H1 (cell line): ENCODE data around the gene MXI1. TPM values are rescaled to one million over a fixed set of nuclear protein-coding genes. Genes with fewer than 3 reads are reported as not detected.

Experiments
- CTCF ChIA-PET: fragments of 300-600 bp; sonication (Branson Sonifier 250); formaldehyde crosslinking; loops from one replicate; lab custom pipeline; 2021; ENCODE audit not compliant: partially characterized antibody; lab: Charles Lee
- POLR2A ChIA-PET: fragments of 300-600 bp; sonication (Branson Sonifier 250); formaldehyde crosslinking; loops from one replicate; lab custom pipeline; 2021; ENCODE audit warnings: inconsistent platforms; ENCODE audit not compliant: partially characterized antibody; lab: Charles Lee
- DNase-seq, 2 experiments: peaks; one replicate each; pipeline versions ENCODE4 v3.0.0 to v3.0.0-alpha.2; 2010 to 2022; ENCODE audit warnings: low spot score in 2 of 2, low read depth in 1 of 2, mixed read lengths in 1 of 2
- FAIRE-seq: peaks from 2 replicates; lab custom pipeline; 2011; peaks lifted over from hg19 to GRCh38; lab: Jason Lieb, UNC
- H2AFZ ChIP-seq: 2 replicates; pipeline ENCODE4 v1.8.1; 2012; ENCODE audit warnings: low read length, inconsistent platforms
- H2AK5ac ChIP-seq: 2 replicates; pipeline ENCODE4 v1.6.1; 2013; ENCODE audit warnings: low read depth, low read length
- H2BK120ac ChIP-seq: replicated peaks from 2 replicates; pipeline ENCODE3; 2013; ENCODE audit warnings: low read depth, low read length, inconsistent platforms
- H2BK12ac ChIP-seq: 2 replicates; pipeline ENCODE4 v1.6.1; 2013; ENCODE audit warnings: low read depth, low read length
- H2BK15ac ChIP-seq: 2 replicates; pipeline ENCODE4 v1.6.1; 2013; ENCODE audit warnings: low read length
- H2BK20ac ChIP-seq: 2 replicates; pipeline ENCODE4 v1.6.1; 2013; ENCODE audit warnings: low read length
- H2BK5ac ChIP-seq: 2 replicates; pipeline ENCODE4 v1.6.1; 2013; ENCODE audit warnings: low read depth, low read length
- H3K14ac ChIP-seq: 2 replicates; pipeline ENCODE4 v1.6.1; 2013; ENCODE audit warnings: inconsistent platforms; ENCODE audit not compliant: insufficient read length
- H3K18ac ChIP-seq: 2 replicates; pipeline ENCODE4 v1.6.1; 2013; ENCODE audit warnings: low read length; ENCODE audit errors: extremely low read depth
- H3K23ac ChIP-seq: 2 replicates; pipeline ENCODE4 v1.6.1; 2013; ENCODE audit warnings: inconsistent platforms; ENCODE audit not compliant: insufficient read length
- H3K23me2 ChIP-seq: 2 replicates; pipeline ENCODE4 v1.6.1; 2013; ENCODE audit warnings: low read depth, low read length
- H3K27ac ChIP-seq: 2 replicates; pipeline ENCODE4 v1.6.1; 2011; ENCODE audit warnings: low read depth, low read length, inconsistent platforms
- H3K27me3 ChIP-seq, 4 experiments: replicated peaks in 1 of 4; 1 replicate in 1 of 4; 2 replicates in 3 of 4; pipeline versions ENCODE4 v1.6.1 to v1.8.1; 2011 to 2013; ENCODE audit warnings: low read length in 3 of 4, mild to moderate bottlenecking in 3 of 4, inconsistent platforms in 2 of 4, mixed read lengths in 2 of 4, moderate library complexity in 1 of 4; ENCODE audit not compliant: control insufficient read depth in 3 of 4, insufficient read depth in 3 of 4; ENCODE audit errors: extremely low read depth in 1 of 4
- H3K36me3 ChIP-seq, 4 experiments: 2 replicates each; pipeline versions ENCODE4 v1.6.1 to v1.8.1; 2011 to 2013; ENCODE audit warnings: mild to moderate bottlenecking in 4 of 4, low read length in 3 of 4, moderate library complexity in 2 of 4, control low read depth in 1 of 4, inconsistent platforms in 1 of 4; ENCODE audit not compliant: insufficient read depth in 4 of 4, control insufficient read depth in 2 of 4
- H3K4ac ChIP-seq: replicated peaks from 2 replicates; pipeline ENCODE3; 2013; ENCODE audit warnings: low read length, low read depth, mixed read lengths, inconsistent platforms; ENCODE audit not compliant: insufficient read length
- H3K4me1 ChIP-seq, 4 experiments: replicated peaks in 1 of 4; 1 replicate in 1 of 4; 2 replicates in 3 of 4; pipeline versions ENCODE4 v1.6.1 to v1.8.1; 2011 to 2013; ENCODE audit warnings: low read length in 3 of 4, inconsistent platforms in 2 of 4, mixed read lengths in 1 of 4; ENCODE audit not compliant: insufficient read depth in 4 of 4, control insufficient read depth in 3 of 4
- H3K4me2 ChIP-seq, 2 experiments: 2 replicates each; pipeline versions ENCODE4 v1.6.1 to v1.8.1; 2011 to 2013; ENCODE audit warnings: low read depth in 2 of 2, low read length in 2 of 2, control low read depth in 1 of 2, inconsistent platforms in 1 of 2, mild to moderate bottlenecking in 1 of 2; ENCODE audit not compliant: insufficient read depth in 1 of 2
- H3K4me3 ChIP-seq, 4 experiments: fragments of 200-600, 300-600 bp in 1 of 4; sonication (generic), shearing (Covaris generic), sonication (Bioruptor Twin) in 1 of 4; 2 replicates each; pipeline versions ENCODE4 v1.5.1 to v1.8.1; 2011 to 2016; ENCODE audit warnings: low read length in 4 of 4, low read depth in 3 of 4, control low read depth in 2 of 4, inconsistent platforms in 2 of 4, mild to moderate bottlenecking in 2 of 4, mixed read lengths in 1 of 4, moderate library complexity in 1 of 4; ENCODE audit not compliant: insufficient read depth in 2 of 4; ENCODE audit errors: extremely low read depth in 1 of 4
- H3K56ac ChIP-seq: replicated peaks from 2 replicates; pipeline ENCODE3; 2013; ENCODE audit warnings: low read depth, mild to moderate bottlenecking, mixed read lengths, low read length, inconsistent platforms; ENCODE audit not compliant: insufficient read length
- H3K79me1 ChIP-seq: 2 replicates; pipeline ENCODE4 v1.6.1; 2013; ENCODE audit warnings: low read depth, low read length, control low read depth
- H3K79me2 ChIP-seq, 2 experiments: 2 replicates each; pipeline versions ENCODE4 v1.6.1 to v1.8.1; 2012 to 2013; ENCODE audit warnings: low read length in 2 of 2, mild to moderate bottlenecking in 2 of 2, inconsistent platforms in 1 of 2; ENCODE audit not compliant: insufficient read depth in 2 of 2, control insufficient read depth in 1 of 2
- H3K9ac ChIP-seq, 4 experiments: replicated peaks in 1 of 4; 1 replicate in 1 of 4; 2 replicates in 3 of 4; pipeline versions ENCODE4 v1.6.1 to v1.8.1; 2011 to 2013; ENCODE audit warnings: low read depth in 3 of 4, low read length in 3 of 4, control low read depth in 2 of 4, mild to moderate bottlenecking in 2 of 4, moderate library complexity in 2 of 4, inconsistent platforms in 1 of 4; ENCODE audit errors: extremely low read depth in 1 of 4
- H3K9me3 ChIP-seq, 2 experiments: 2 replicates each; pipeline versions ENCODE4 v1.6.1 to v1.8.1; 2012 to 2013; ENCODE audit warnings: mild to moderate bottlenecking in 2 of 2, moderate library complexity in 2 of 2, control low read depth in 1 of 2, inconsistent platforms in 1 of 2, low read depth in 1 of 2, low read length in 1 of 2, mixed read lengths in 1 of 2; ENCODE audit not compliant: insufficient read depth in 2 of 2
- H4K20me1 ChIP-seq, 2 experiments: replicated peaks in 1 of 2; 2 replicates each; pipeline versions ENCODE3 to v1.8.1; 2011 to 2013; ENCODE audit warnings: inconsistent platforms in 2 of 2, low read length in 2 of 2, mild to moderate bottlenecking in 1 of 2; ENCODE audit not compliant: insufficient read depth in 2 of 2, control insufficient read depth in 1 of 2
- H4K5ac ChIP-seq: 2 replicates; pipeline ENCODE4 v1.6.1; 2013; ENCODE audit warnings: low read length, low read depth, mixed read lengths, inconsistent platforms; ENCODE audit not compliant: insufficient read length
- H4K8ac ChIP-seq: 2 replicates; pipeline ENCODE4 v1.8.0; 2013; ENCODE audit warnings: mild to moderate bottlenecking, moderate library complexity, low read length, inconsistent platforms; ENCODE audit not compliant: insufficient read depth; ENCODE audit errors: extremely low read depth
- H4K91ac ChIP-seq: replicated peaks from 2 replicates; pipeline ENCODE3; 2013; ENCODE audit warnings: low read length, mixed read lengths, inconsistent platforms; ENCODE audit not compliant: insufficient read length
- EZH2 ChIP-seq: fragments of 200-600 bp; sonication (generic); IDR thresholded peaks from 2 replicates; pipeline ENCODE4 v1.7.1; 2012; ENCODE audit warnings: low read depth, mild to moderate bottlenecking, moderate library complexity, low read length, inconsistent platforms; ENCODE audit not compliant: severe bottlenecking
- NRF1 ChIP-seq: IDR thresholded peaks from 2 replicates; pipeline ENCODE4 v1.6.1; 2011; ENCODE audit warnings: mild to moderate bottlenecking, low read depth, low read length, improper control_type of control experiment
- POLR2A ChIP-seq, 2 experiments: IDR thresholded peaks; 1 replicate in 1 of 2; 2 replicates in 1 of 2; pipeline ENCODE4 v1.6.1; 2011; ENCODE audit warnings: low read depth in 2 of 2, low read length in 2 of 2, mild to moderate bottlenecking in 2 of 2; ENCODE audit errors: control extremely low read depth in 1 of 2
- POU5F1 ChIP-seq: IDR thresholded peaks from 2 replicates; pipeline ENCODE4 v1.6.1; 2011; ENCODE audit warnings: low read depth, mild to moderate bottlenecking, low read length, moderate library complexity
- RBBP5 ChIP-seq: IDR thresholded peaks from 2 replicates; pipeline ENCODE4 v1.7.1; 2012; ENCODE audit warnings: low read depth, mild to moderate bottlenecking, inconsistent platforms, low read length, moderate library complexity, borderline replicate concordance
- SIX5 ChIP-seq: IDR thresholded peaks from 2 replicates; pipeline ENCODE4 v1.6.1; 2011; ENCODE audit warnings: mild to moderate bottlenecking, low read depth, low read length
- SP2 ChIP-seq: IDR thresholded peaks from 2 replicates; pipeline ENCODE4 v1.6.1; 2012; ENCODE audit warnings: mild to moderate bottlenecking, low read length, inconsistent platforms
- SUZ12 ChIP-seq: fragments of 200-600 bp; sonication (generic); IDR thresholded peaks from 2 replicates; pipeline ENCODE4 v1.6.1; 2012; ENCODE audit warnings: mild to moderate bottlenecking, inconsistent platforms, low read length, moderate library complexity, mixed read lengths
- TAF1 ChIP-seq: IDR thresholded peaks from 2 replicates; pipeline ENCODE4 v1.6.1; 2011; ENCODE audit warnings: mild to moderate bottlenecking, low read depth, low read length
- WGBS, 2 experiments: shearing (Covaris generic) in 1 of 2; methylation state at CpG; one replicate each; pipeline versions ENCODE4 v1.1.6 to v1.1.7; 2013 to 2015; ENCODE audit warnings: low lambda C conversion rate in 2 of 2, mixed read lengths in 2 of 2, inconsistent platforms in 1 of 2, low coverage in 1 of 2, missing lambda C conversion rate in 1 of 2; ENCODE audit not compliant: insufficient replicate concordance in 2 of 2, insufficient coverage in 1 of 2, insufficient read length in 1 of 2; ENCODE audit errors: extremely low coverage in 1 of 2, missing lambda C conversion rate in 1 of 2; 5-methylcytosine and 5-hydroxymethylcytosine counted together
- polyA plus RNA-seq, 7 experiments: library from polyadenylated mRNA; depleted of rRNA in 3 of 7; stranded (reverse) in 5 of 7; unstranded in 2 of 7; fragments of >200 nt in 5 of 7; fragments of 200-250 nt in 2 of 7; gene quantifications; 1 replicate in 5 of 7; 2 replicates in 1 of 7; 4 replicates in 1 of 7; pipeline versions ENCODE4 v1.2.1 to v1.2.3, GENCODE V29; 2011 to 2013; ENCODE audit warnings: missing spikeins in 2 of 7, mixed read lengths in 2 of 7
- total RNA-seq: library from RNA; stranded (reverse); fragmentation: NEBNext Ultra II Directional; extraction: Animal tissue kit (Norgen Biotek cat#: 25700); gene quantifications from 2 replicates; pipeline ENCODE4 v1.2.1, GENCODE V29; 2021
- TF ChIP-seq, protein P1 (sequence below): IDR thresholded peaks from 2 replicates; pipeline ENCODE4 v1.6.1; 2011; ENCODE audit warnings: low read length, improper control_type of control experiment
- TF ChIP-seq, protein P2 (sequence below): IDR thresholded peaks from 2 replicates; pipeline ENCODE4 v1.6.1; 2011; ENCODE audit warnings: low read depth, mild to moderate bottlenecking, low read length; ENCODE audit not compliant: insufficient read depth

MXI1 gene
- total and polyA plus RNA-seq, 2 of the 8 experiments (the other 6 are each of a cell fraction or from before 2014, with no cell fraction given), result 5.7 to 8.8 TPM

DNA sequence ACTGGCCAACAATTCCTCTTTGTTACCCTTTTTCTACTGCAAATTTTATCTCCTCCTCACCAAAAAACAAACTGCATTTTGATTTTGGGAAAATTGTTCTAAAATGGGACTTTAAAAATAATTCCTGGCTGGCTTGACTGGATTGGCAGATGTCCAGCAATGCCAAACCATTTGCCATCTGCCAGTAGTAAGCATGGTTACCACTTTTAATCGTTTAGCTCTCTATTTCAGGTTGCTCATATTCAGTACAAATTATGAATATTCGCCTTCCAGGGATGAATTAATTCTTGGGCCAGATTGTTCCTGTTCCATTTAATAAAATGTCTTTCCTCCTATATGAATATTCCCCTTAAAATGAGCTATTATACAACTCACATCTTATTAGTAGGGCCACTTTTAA, 61.6 kb downstream of the MXI1 start:
- Histone ChIP-seq H3K27ac (no peak overlapping the region), H3K79me2 (no peaks in the 10 kb centered on the region), H2BK12ac (no peak overlapping the region), H3K23me2 (no peaks in the 10 kb centered on the region), H3K9ac (no peak overlapping the region), H4K20me1 (peaks cover 0 to 1% of the 10 kb centered on the region in 2 experiments), H4K8ac (no peak overlapping the region), H3K4me2 (no peak overlapping the region), H3K23ac (no peak overlapping the region), H3K36me3 (no peaks in the 10 kb centered on the region), H3K9me3 (no peaks in the 10 kb centered on the region), H2AK5ac (no peak overlapping the region), H3K4me1 (no peaks in the 10 kb centered on the region), H3K56ac (no peak overlapping the region), H3K79me1 (no peaks in the 10 kb centered on the region), H3K27me3 (no peaks in the 10 kb centered on the region), H4K91ac (no peak overlapping the region), H2BK15ac (no peak overlapping the region), H3K14ac (no peak overlapping the region), H4K5ac (no peak overlapping the region), H2BK5ac (no peak overlapping the region), H2BK120ac (no peak overlapping the region), H2AFZ (no peak overlapping the region)
- WGBS, 2 experiments, result 91% methylated on average over 2 of the region's 2 CpGs; no CpG with 5 or more reads in 1 of the 2 experiments
- CTCF ChIA-PET, result interaction anchor here (0.7 to 2.4 kb wide), 4 partner anchors 8 to 79 kb away, joined by 3 to 15 read pairs (median 5); no protein-coding TSS in a partner anchor
- FAIRE-seq, result no peak
- no peak for DNase-seq
- no peak for TF ChIP-seq SP2
- TF ChIP-seq RBBP5, result no peak
- TF ChIP-seq, protein P1, sequence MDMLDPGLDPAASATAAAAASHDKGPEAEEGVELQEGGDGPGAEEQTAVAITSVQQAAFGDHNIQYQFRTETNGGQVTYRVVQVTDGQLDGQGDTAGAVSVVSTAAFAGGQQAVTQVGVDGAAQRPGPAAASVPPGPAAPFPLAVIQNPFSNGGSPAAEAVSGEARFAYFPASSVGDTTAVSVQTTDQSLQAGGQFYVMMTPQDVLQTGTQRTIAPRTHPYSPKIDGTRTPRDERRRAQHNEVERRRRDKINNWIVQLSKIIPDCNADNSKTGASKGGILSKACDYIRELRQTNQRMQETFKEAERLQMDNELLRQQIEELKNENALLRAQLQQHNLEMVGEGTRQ, result no peak
- TF ChIP-seq POLR2A (IDR thresholded peaks at IDR 0.05; ENCODE audit: control extremely low read depth in 1 of 2, low read depth in 2 of 2, low read length in 2 of 2), result no peak
- no peak for TF ChIP-seq EZH2
- TF ChIP-seq SUZ12, result no peak
- no peak for TF ChIP-seq SIX5
- no peak for TF ChIP-seq TAF1
- no peak for TF ChIP-seq NRF1
- TF ChIP-seq, protein P2, sequence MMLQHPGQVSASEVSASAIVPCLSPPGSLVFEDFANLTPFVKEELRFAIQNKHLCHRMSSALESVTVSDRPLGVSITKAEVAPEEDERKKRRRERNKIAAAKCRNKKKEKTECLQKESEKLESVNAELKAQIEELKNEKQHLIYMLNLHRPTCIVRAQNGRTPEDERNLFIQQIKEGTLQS, result no peak
- TF ChIP-seq POU5F1, result no peak
- TF ChIP-seq, all 59 proteins: peak for 0
- no peak overlapping the region for H3K4ac ChIP-seq
- H2BK20ac ChIP-seq, result no peak overlapping the region
- no peak overlapping the region for H3K18ac ChIP-seq
- no peak overlapping the region for H3K4me3 ChIP-seq
- POLR2A ChIA-PET, result interaction anchor here (0.5 kb wide), 1 partner anchor 46 kb away, joined by 3 read pairs; no protein-coding TSS in a partner anchor
